K562 (cell line): Measurements from ENCODE around the gene APCDD1L. TPM values are rescaled to one million over a fixed set of nuclear protein-coding genes. Genes with fewer than 3 reads are reported as not detected.

ENCODE experiments used
- ATAC-seq: fragments of 200-7000 bp; cut with Tn5 transposase; 3 replicates; pipeline ENCODE4 v1.9.1; 2020; ENCODE audit warnings: moderate library complexity
- BruUV-seq: library from RNA; stranded (reverse); fragments of 400-500 nt; replicated peaks from 2 replicates; lab custom pipeline; 2021; lab: Mats Ljungman, UMichigan
- CTCF ChIA-PET: fragments of 300-600 bp; formaldehyde crosslinking; extraction: SDS; loops from one replicate; lab custom pipeline; 2021; ENCODE audit warnings: low intra/inter-chr PET ratio; lab: Yijun Ruan, JAX
- POLR2A ChIA-PET: fragments of 300-600, 350-650 bp; sonication (Branson Sonifier 250); formaldehyde crosslinking; extraction: SDS; loops from one replicate; lab custom pipeline; 2021; ENCODE audit warnings: antibody characterized with exemption, inconsistent platforms; lab: Yijun Ruan, JAX
- DNase-seq, 4 experiments: peaks; one replicate each; pipeline versions ENCODE4 v3.0.0 to v3.0.0-alpha.2; 2011 to 2018; ENCODE audit warnings: low spot score in 3 of 4, mixed read lengths in 3 of 4; ENCODE audit errors: extremely low read depth in 1 of 4
- FAIRE-seq: peaks from 2 replicates; lab custom pipeline; 2011; peaks lifted over from hg19 to GRCh38; lab: Jason Lieb, UNC
- H2AFZ ChIP-seq: 2 replicates; pipeline ENCODE4 v1.6.0; 2011; ENCODE audit warnings: low read depth, low read length, control low read depth, inconsistent platforms
- H3K27ac ChIP-seq: fragments of 200-600 bp; 3 replicates; pipeline ENCODE4 v1.8.0; 2011; ENCODE audit warnings: low read depth, mild to moderate bottlenecking, control low read depth, inconsistent platforms, low read length, moderate library complexity, mixed read lengths; ENCODE audit errors: extremely low read depth
- H3K27me3 ChIP-seq, 2 experiments: fragments of 300-600 bp in 1 of 2; 2 replicates in 1 of 2; 3 replicates in 1 of 2; pipeline versions ENCODE4 v1.6.0 to v1.8.0; 2011; ENCODE audit warnings: inconsistent platforms in 2 of 2, low read length in 2 of 2, mild to moderate bottlenecking in 1 of 2, mixed read lengths in 1 of 2, moderate library complexity in 1 of 2; ENCODE audit not compliant: control insufficient read depth in 2 of 2, insufficient read depth in 2 of 2
- H3K36me3 ChIP-seq: fragments of 300-600 bp; 3 replicates; pipeline ENCODE4 v1.8.0; 2011; ENCODE audit warnings: mild to moderate bottlenecking, low read length, inconsistent platforms; ENCODE audit not compliant: control insufficient read depth, insufficient read depth
- H3K4me1 ChIP-seq, 2 experiments: fragments of 200-600 bp in 1 of 2; replicated peaks in 1 of 2; 2 replicates in 1 of 2; 3 replicates in 1 of 2; pipeline versions ENCODE4 v1.5.1 to v1.8.0; 2011; ENCODE audit warnings: inconsistent platforms in 2 of 2, low read length in 2 of 2, mild to moderate bottlenecking in 1 of 2, mixed read lengths in 1 of 2, moderate library complexity in 1 of 2; ENCODE audit not compliant: control insufficient read depth in 2 of 2, insufficient read depth in 2 of 2
- H3K4me2 ChIP-seq: 2 replicates; pipeline ENCODE4 v1.6.1; 2011; ENCODE audit warnings: low read length, control low read depth, inconsistent platforms, mixed read lengths; ENCODE audit not compliant: insufficient read depth
- H3K4me3 ChIP-seq: fragments of 200-600 bp; sonication (generic), shearing (Covaris generic); 2 replicates; pipeline ENCODE4 v1.5.1; 2016; ENCODE audit warnings: control low read depth, inconsistent platforms
- H3K79me2 ChIP-seq: fragments of 200-600 bp; 3 replicates; pipeline ENCODE4 v1.8.0; 2011; ENCODE audit warnings: low read length, inconsistent platforms; ENCODE audit not compliant: control insufficient read depth, insufficient read depth
- H3K9ac ChIP-seq, 2 experiments: 2 replicates each; pipeline versions ENCODE4 v1.6.0 to v1.6.1; 2011; ENCODE audit warnings: low read depth in 2 of 2, low read length in 2 of 2, control low read depth in 1 of 2, inconsistent platforms in 1 of 2, mild to moderate bottlenecking in 1 of 2, mixed read lengths in 1 of 2; ENCODE audit not compliant: insufficient read depth in 1 of 2
- H3K9me1 ChIP-seq: one replicate; pipeline ENCODE4 v1.6.0; 2011; ENCODE audit warnings: inconsistent platforms, mild to moderate bottlenecking, low read length, moderate library complexity; ENCODE audit not compliant: control insufficient read depth, insufficient read depth
- H3K9me3 ChIP-seq: replicated peaks from 2 replicates; pipeline ENCODE4 v1.5.1; 2011; ENCODE audit warnings: low read depth, low read length, inconsistent platforms; ENCODE audit not compliant: control insufficient read depth, insufficient read depth
- H4K20me1 ChIP-seq: replicated peaks from 2 replicates; pipeline ENCODE4 v1.6.1; 2011; ENCODE audit warnings: low read length, inconsistent platforms, mixed read lengths; ENCODE audit not compliant: control insufficient read depth, insufficient read depth
- ADNP ChIP-seq: fragments of 200-800 bp; sonication (Bioruptor generic); IDR thresholded peaks from 2 replicates; pipeline ENCODE4 v1.6.1; 2016; ENCODE audit warnings: missing genetic modification characterization, missing compliant biosample characterization
- CBX1 ChIP-seq: sonication (generic); IDR thresholded peaks from 2 replicates; pipeline ENCODE4 v1.6.1; 2016; ENCODE audit warnings: antibody characterized with exemption, low read depth, mild to moderate bottlenecking
- E2F3 ChIP-seq: fragments of 250-450 bp; sonication (Bioruptor Pico); IDR thresholded peaks from 2 replicates; pipeline ENCODE4 v1.4.0; 2020; ENCODE audit warnings: mild to moderate bottlenecking
- ETV6 ChIP-seq, 3 experiments: fragments of 150-350 bp in 1 of 3; sonication (generic) in 1 of 3; formaldehyde crosslinking in 1 of 3; IDR thresholded peaks; 2 replicates each; pipeline versions ENCODE4 v1.6.1 to v1.8.0; 2014 to 2022; ENCODE audit warnings: borderline replicate concordance in 2 of 3, low read depth in 2 of 3, antibody characterized with exemption in 1 of 3, low read length in 1 of 3, mild to moderate bottlenecking in 1 of 3, missing genetic modification reagents in 1 of 3
- HMG20A ChIP-seq: fragments of 450-650 bp; formaldehyde crosslinking; conservative IDR thresholded peaks from 2 replicates; pipeline ENCODE4 v1.4.0; 2020; ENCODE audit warnings: mild to moderate bottlenecking, mixed read lengths
- TOE1 ChIP-seq, 2 experiments: fragments of 450-650 bp in 1 of 2; sonication (generic) in 1 of 2; formaldehyde crosslinking in 1 of 2; IDR thresholded peaks; 2 replicates each; pipeline versions ENCODE4 v1.7.1 to v1.8.0; 2016 to 2022; ENCODE audit warnings: borderline replicate concordance in 2 of 2, mild to moderate bottlenecking in 2 of 2, antibody characterized with exemption in 1 of 2, inconsistent platforms in 1 of 2, low read depth in 1 of 2, missing genetic modification reagents in 1 of 2, moderate library complexity in 1 of 2
- ZNF184 ChIP-seq: sonication (generic); formaldehyde crosslinking; IDR thresholded peaks from 2 replicates; pipeline ENCODE4 v1.5.0; 2020; ENCODE audit warnings: missing genetic modification reagents
- ZNF311 ChIP-seq: fragments of 250-450 bp; sonication (Bioruptor Pico); IDR thresholded peaks from 2 replicates; pipeline ENCODE4 v1.4.0; 2020; ENCODE audit warnings: mild to moderate bottlenecking, moderate library complexity
- ZNF512 ChIP-seq: IDR thresholded peaks from 2 replicates; pipeline ENCODE4 v1.6.1; 2016; ENCODE audit warnings: missing genetic modification characterization, missing compliant biosample characterization
- ZNF592 ChIP-seq: fragments of 450-650 bp; IDR thresholded peaks from 2 replicates; pipeline ENCODE4 v1.6.1; 2017; ENCODE audit warnings: antibody characterized with exemption, mild to moderate bottlenecking
- ZNF76 ChIP-seq: fragments of 250-450 bp; sonication (Bioruptor Pico); IDR thresholded peaks from 2 replicates; pipeline ENCODE4 v1.4.0; 2020; ENCODE audit warnings: mild to moderate bottlenecking, moderate library complexity, borderline replicate concordance
- WGBS: fragments of 100-300 bp; shearing (Covaris generic); methylation state at CpG from one replicate; pipeline ENCODE4 v1.1.6; 2016; ENCODE audit warnings: low coverage, mixed read lengths; ENCODE audit not compliant: insufficient coverage; ENCODE audit errors: missing lambda C conversion rate; 5-methylcytosine and 5-hydroxymethylcytosine counted together
- in situ Hi-C: fragments of 300-500 bp; cut with MboI; formaldehyde crosslinking; loops from 4 replicates; pipeline ENCODE4 v1.15.0; 2018; ENCODE audit warnings: inconsistent platforms, mixed read lengths
- intact Hi-C: fragments of 100-400 bp; cut with micrococcal nuclease; formaldehyde crosslinking; loops from 2 replicates; pipeline ENCODE4 v1.14.2; 2022
- polyA plus RNA-seq, 8 experiments: library from polyadenylated mRNA; depleted of rRNA in 4 of 8; stranded (reverse) in 5 of 8; unstranded in 3 of 8; fragments of >200 nt; fragmentation: Nextera tagmentation in 2 of 8; fragmentation: Illumina TruSeq in 1 of 8; extraction: Ambion mirVana in 2 of 8; extraction: Trizol in 1 of 8; gene quantifications; 2 replicates each; pipeline versions ENCODE4 v1.2.1 to v1.2.3, GENCODE V29; 2011 to 2014; ENCODE audit warnings: inconsistent platforms in 1 of 8, missing spikeins in 1 of 8
- total RNA-seq, 7 experiments: library from RNA; depleted of rRNA in 6 of 7; stranded (reverse); fragments of >200 nt in 6 of 7; fragmentation: Illumina TruSeq in 2 of 7; extraction: Trizol in 2 of 7; gene quantifications; 2 replicates each; pipeline versions ENCODE4 v1.2.1 to v1.2.3, GENCODE V29; 2011 to 2021; ENCODE audit warnings: low replicate concordance in 1 of 7
- TF ChIP-seq, protein P1 (sequence below), 3 experiments: fragments of 200-800 bp in 1 of 3; fragments of 250-450 bp in 1 of 3; fragments of 450-650 bp in 1 of 3; sonication (Bioruptor Pico) in 1 of 3; sonication (Bioruptor generic) in 1 of 3; formaldehyde crosslinking in 1 of 3; IDR thresholded peaks; 2 replicates each; pipeline versions ENCODE4 v1.6.1 to v1.8.0; 2016 to 2022; ENCODE audit warnings: mild to moderate bottlenecking in 2 of 3, missing genetic modification characterization in 2 of 3, missing compliant biosample characterization in 1 of 3, moderate library complexity in 1 of 3

The APCDD1L gene
- total and polyA plus RNA-seq, 9 of the 15 experiments (the other 6 are each of a cell fraction or from before 2014, with no cell fraction given): not detected

GRCh38 chr20:58523971-58524315, 8.7 kb upstream of the APCDD1L start:
- ATAC-seq (no peak), DNase-seq (no peak), FAIRE-seq (no peak)
- no peak overlapping the region for H3K9ac ChIP-seq
- H3K79me2 ChIP-seq: no peaks in the 10 kb centered on the region
- in situ Hi-C loops (no loop called here), intact Hi-C loops (no loop called here)
- no peaks in the 10 kb centered on the region for H3K9me1 ChIP-seq
- no peaks in the 10 kb centered on the region for H3K36me3 ChIP-seq
- no peak overlapping the region for H3K4me2 ChIP-seq
- H3K9me3 ChIP-seq: no peaks in the 10 kb centered on the region; the same call in 1 of the 2 replicates
- H4K20me1 ChIP-seq: no peaks in the 10 kb centered on the region
- H3K27me3 ChIP-seq: peaks cover 3 to 23% of the 10 kb centered on the region in 2 experiments; a peak in 3 of 5 replicates
- POLR2A ChIA-PET: no interaction called here
- 0% methylated on average over 2 of the region's 2 CpGs for WGBS
- CTCF ChIA-PET: no interaction called here
- H3K4me3 ChIP-seq: no peak overlapping the region
- no TSS peak for BruUV-seq
- H3K4me1 ChIP-seq: no peaks in the 10 kb centered on the region
- no peak overlapping the region for H3K27ac ChIP-seq
- no peak overlapping the region for H2AFZ ChIP-seq
- TF ChIP-seq ZNF512 (tag) (no peak), ZNF311 (no peak), CBX1 (no peak), TOE1 (IDR thresholded peaks at IDR 0.05; ENCODE audit: borderline replicate concordance) (no peak), TOE1 (CRISPR knock-in tag; IDR thresholded peaks at IDR 0.05; ENCODE audit: borderline replicate concordance, low read depth) (no peak), E2F3 (CRISPR knock-in tag) (no peak), ETV6 (IDR thresholded peaks at IDR 0.05; ENCODE audit: borderline replicate concordance in 1 of 2, low read depth in 2 of 2, low read length in 1 of 2) (no peak), ETV6 (CRISPR knock-in tag; IDR thresholded peaks at IDR 0.05; ENCODE audit: borderline replicate concordance) (no peak), ZNF184 (CRISPR knock-in tag) (no peak), ZNF76 (CRISPR knock-in tag) (no peak), ADNP (tag) (no peak), HMG20A (no peak), ZNF592 (no peak)
- TF ChIP-seq, protein P1, sequence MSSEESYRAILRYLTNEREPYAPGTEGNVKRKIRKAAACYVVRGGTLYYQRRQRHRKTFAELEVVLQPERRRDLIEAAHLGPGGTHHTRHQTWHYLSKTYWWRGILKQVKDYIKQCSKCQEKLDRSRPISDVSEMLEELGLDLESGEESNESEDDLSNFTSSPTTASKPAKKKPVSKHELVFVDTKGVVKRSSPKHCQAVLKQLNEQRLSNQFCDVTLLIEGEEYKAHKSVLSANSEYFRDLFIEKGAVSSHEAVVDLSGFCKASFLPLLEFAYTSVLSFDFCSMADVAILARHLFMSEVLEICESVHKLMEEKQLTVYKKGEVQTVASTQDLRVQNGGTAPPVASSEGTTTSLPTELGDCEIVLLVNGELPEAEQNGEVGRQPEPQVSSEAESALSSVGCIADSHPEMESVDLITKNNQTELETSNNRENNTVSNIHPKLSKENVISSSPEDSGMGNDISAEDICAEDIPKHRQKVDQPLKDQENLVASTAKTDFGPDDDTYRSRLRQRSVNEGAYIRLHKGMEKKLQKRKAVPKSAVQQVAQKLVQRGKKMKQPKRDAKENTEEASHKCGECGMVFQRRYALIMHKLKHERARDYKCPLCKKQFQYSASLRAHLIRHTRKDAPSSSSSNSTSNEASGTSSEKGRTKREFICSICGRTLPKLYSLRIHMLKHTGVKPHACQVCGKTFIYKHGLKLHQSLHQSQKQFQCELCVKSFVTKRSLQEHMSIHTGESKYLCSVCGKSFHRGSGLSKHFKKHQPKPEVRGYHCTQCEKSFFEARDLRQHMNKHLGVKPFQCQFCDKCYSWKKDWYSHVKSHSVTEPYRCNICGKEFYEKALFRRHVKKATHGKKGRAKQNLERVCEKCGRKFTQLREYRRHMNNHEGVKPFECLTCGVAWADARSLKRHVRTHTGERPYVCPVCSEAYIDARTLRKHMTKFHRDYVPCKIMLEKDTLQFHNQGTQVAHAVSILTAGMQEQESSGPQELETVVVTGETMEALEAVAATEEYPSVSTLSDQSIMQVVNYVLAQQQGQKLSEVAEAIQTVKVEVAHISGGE (CRISPR knock-in tag; IDR thresholded peaks at IDR 0.05): no peak
